Stimulated activated naive B cell treated with anti-CD40 and anti-IgM and Interleukin-4, amounts not matched to agents 10 μg/mL and 1 μg/mL and 100 μg/mL, for 72 hours (primary cell): ENCODE data around the gene STAM.
"Not testable (repeated sequence)": the region's sequence is repeated elsewhere in the genome, so short reads cannot be mapped to it uniquely, and the experiment has no call there.

Source experiments
- ATAC-seq, 2 donors: fragments of 150-1000 bp; cut with Tn5 transposase; replicated peaks; 2 replicates each; pipeline ENCODE4 v1.10.0; 2021; ENCODE audit warnings: moderate library complexity in 1 of 2
- DNase-seq: peaks from one replicate; pipeline ENCODE4 v3.0.0; 2021
- H3K27ac Mint-ChIP-seq: one replicate; pipeline ENCODE4 v1.8.0; 2022; ENCODE audit warnings: mild to moderate bottlenecking, mixed read lengths
- H3K27me3 Mint-ChIP-seq, 2 donors: one replicate each; pipeline ENCODE4 v1.8.0; 2022; ENCODE audit warnings: mixed read lengths in 2 of 2
- H3K36me3 Mint-ChIP-seq, 2 donors: one replicate each; pipeline ENCODE4 v1.8.0; 2022; ENCODE audit warnings: mixed read lengths in 2 of 2, mild to moderate bottlenecking in 1 of 2
- H3K4me1 Mint-ChIP-seq, 2 donors: one replicate each; pipeline ENCODE4 v1.8.0; 2022; ENCODE audit warnings: mixed read lengths in 2 of 2, mild to moderate bottlenecking in 1 of 2
- H3K4me3 Mint-ChIP-seq, 2 donors: one replicate each; pipeline ENCODE4 v1.8.0; 2022; ENCODE audit warnings: mild to moderate bottlenecking in 2 of 2, mixed read lengths in 2 of 2, moderate library complexity in 1 of 2
- H3K9me3 Mint-ChIP-seq, 2 donors: one replicate each; pipeline ENCODE4 v1.8.0; 2022; ENCODE audit warnings: mixed read lengths in 2 of 2, mild to moderate bottlenecking in 1 of 2

The STAM gene

GRCh38 chr10:17709492-17709891 lies 65.5 kb downstream of the STAM start:
- Mint-ChIP-seq H3K27me3 (no peaks in the 10 kb centered on the region), H3K9me3 (no peaks in the 10 kb centered on the region), H3K4me3 (no peak overlapping the region), H3K4me1 (no peaks in the 10 kb centered on the region), H3K36me3 (peaks cover 34 to 51% of the 10 kb centered on the region in 2 donors), H3K27ac (no peak overlapping the region)
- DNase-seq (no peak), ATAC-seq (no peak)

- no peak overlapping the region for H3K4me3 Mint-ChIP-seq
- H3K4me1 Mint-ChIP-seq = no peaks in the 10 kb centered on the region
- H3K27me3 Mint-ChIP-seq = no peaks in the 10 kb centered on the region
- no peak for DNase-seq
- H3K27ac Mint-ChIP-seq = no peak overlapping the region
- no peaks in the 10 kb centered on the region for H3K9me3 Mint-ChIP-seq
- ATAC-seq = no peak
- peaks cover 38 to 54% of the 10 kb centered on the region in 2 donors for H3K36me3 Mint-ChIP-seq
Observed at GRCh38 chr10:17710181-17710580, 66.2 kb downstream of the STAM start.

- no peaks in the 10 kb centered on the region for H3K27me3 Mint-ChIP-seq
- no peak overlapping the region for H3K4me3 Mint-ChIP-seq
- no peak overlapping the region for H3K27ac Mint-ChIP-seq
- DNase-seq (no peak), ATAC-seq (no peak)
- no peaks in the 10 kb centered on the region for H3K4me1 Mint-ChIP-seq
- peaks cover 44 to 58% of the 10 kb centered on the region in 2 donors for H3K36me3 Mint-ChIP-seq
- H3K9me3 Mint-ChIP-seq = no peaks in the 10 kb centered on the region
Observed at GRCh38 chr10:17712053-17712452, 68.1 kb downstream of the STAM start.

GRCh38 chr10:17712717-17713471 lies 68.9 kb downstream of the STAM start:
- Mint-ChIP-seq H3K36me3 (peaks cover 49 to 61% of the 10 kb centered on the region in 2 donors), H3K27ac (peak overlapping the region; percentile 52)
- no peak for ATAC-seq

GRCh38 chr10:17713758-17714157 lies 69.8 kb downstream of the STAM start:
- ATAC-seq (no peak), DNase-seq (no peak)
- Mint-ChIP-seq H3K27ac (no peak overlapping the region), H3K4me3 (no peak overlapping the region), H3K9me3 (no peaks in the 10 kb centered on the region), H3K4me1 (no peaks in the 10 kb centered on the region), H3K36me3 (peaks cover 50 to 67% of the 10 kb centered on the region in 2 donors), H3K27me3 (no peaks in the 10 kb centered on the region)

More at GRCh38 chr10:17712717-17713471, 68.9 kb downstream of the STAM start:
- no peak overlapping the region for H3K4me3 Mint-ChIP-seq
- DNase-seq = no peak
- no peaks in the 10 kb centered on the region for H3K9me3 Mint-ChIP-seq
- H3K27me3 Mint-ChIP-seq = no peaks in the 10 kb centered on the region
- H3K4me1 Mint-ChIP-seq = no peaks in the 10 kb centered on the region

- DNase-seq (no peak), ATAC-seq (no peak)
- Mint-ChIP-seq H3K9me3 (peaks cover 0 to 4% of the 10 kb centered on the region in 2 donors), H3K4me1 (peaks cover 0 to 5% of the 10 kb centered on the region in 2 donors), H3K27me3 (no peaks in the 10 kb centered on the region), H3K27ac (no peak overlapping the region), H3K36me3 (peaks cover 49 to 63% of the 10 kb centered on the region in 2 donors), H3K4me3 (no peak overlapping the region)
Observed at GRCh38 chr10:17716161-17716560, 72.2 kb downstream of the STAM start.

GRCh38 chr10:17722317-17723014 lies 78.5 kb downstream of the STAM start:
- ATAC-seq, H3K4me3 Mint-ChIP-seq, H3K9me3 Mint-ChIP-seq, H3K4me1 Mint-ChIP-seq, DNase-seq, H3K27ac Mint-ChIP-seq, H3K27me3 Mint-ChIP-seq: not testable (repeated sequence)
- peaks cover 35 to 44% of the 10 kb centered on the region in 2 donors for H3K36me3 Mint-ChIP-seq

GRCh38 chr10:17725703-17726102 lies 81.8 kb downstream of the STAM start:
- H3K4me1 Mint-ChIP-seq = no peaks in the 10 kb centered on the region
- no peak overlapping the region for H3K4me3 Mint-ChIP-seq
- H3K27ac Mint-ChIP-seq = no peak overlapping the region
- no peak for DNase-seq
- H3K9me3 Mint-ChIP-seq = peaks cover 0 to 5% of the 10 kb centered on the region in 2 donors
- ATAC-seq = no peak
- H3K36me3 Mint-ChIP-seq = peaks cover 19 to 22% of the 10 kb centered on the region in 2 donors
- H3K27me3 Mint-ChIP-seq = no peaks in the 10 kb centered on the region

- DNase-seq = no peak
- no peaks in the 10 kb centered on the region for H3K9me3 Mint-ChIP-seq
- H3K4me3 Mint-ChIP-seq = no peak overlapping the region
- no peaks in the 10 kb centered on the region for H3K4me1 Mint-ChIP-seq
- H3K36me3 Mint-ChIP-seq = no peaks in the 10 kb centered on the region
- ATAC-seq = no peak
- H3K27me3 Mint-ChIP-seq = no peaks in the 10 kb centered on the region
- H3K27ac Mint-ChIP-seq = no peak overlapping the region
Observed at GRCh38 chr10:17729630-17730029, 85.7 kb downstream of the STAM start.

GRCh38 chr10:17730667-17731066 lies 86.7 kb downstream of the STAM start:
- H3K27me3 Mint-ChIP-seq = no peaks in the 10 kb centered on the region
- H3K36me3 Mint-ChIP-seq = no peaks in the 10 kb centered on the region
- ATAC-seq (no peak), DNase-seq (no peak)
- H3K27ac Mint-ChIP-seq = no peak overlapping the region
- H3K4me3 Mint-ChIP-seq = no peak overlapping the region
- H3K9me3 Mint-ChIP-seq = no peaks in the 10 kb centered on the region
- H3K4me1 Mint-ChIP-seq = no peaks in the 10 kb centered on the region

GRCh38 chr10:17731331-17732020 lies 87.5 kb downstream of the STAM start:
- Mint-ChIP-seq H3K27ac (peak overlapping the region; percentile 60), H3K36me3 (no peaks in the 10 kb centered on the region), H3K27me3 (no peaks in the 10 kb centered on the region), H3K9me3 (no peaks in the 10 kb centered on the region), H3K4me1 (no peaks in the 10 kb centered on the region), H3K4me3 (no peak overlapping the region)
- DNase-seq (no peak), ATAC-seq (no peak)

GRCh38 chr10:17733620-17734019 lies 89.7 kb downstream of the STAM start:
- ATAC-seq = no peak
- H3K27me3 Mint-ChIP-seq = no peaks in the 10 kb centered on the region
- H3K4me1 Mint-ChIP-seq = no peaks in the 10 kb centered on the region

GRCh38 chr10:17734432-17735080 lies 90.6 kb downstream of the STAM start:
- ATAC-seq (no peak), DNase-seq (no peak)
- Mint-ChIP-seq H3K36me3 (no peaks in the 10 kb centered on the region), H3K9me3 (no peaks in the 10 kb centered on the region), H3K27me3 (no peaks in the 10 kb centered on the region), H3K4me1 (no peaks in the 10 kb centered on the region), H3K27ac (no peak overlapping the region), H3K4me3 (no peak overlapping the region)

More at GRCh38 chr10:17733620-17734019, 89.7 kb downstream of the STAM start:
- no peaks in the 10 kb centered on the region for H3K36me3 Mint-ChIP-seq
- no peak overlapping the region for H3K4me3 Mint-ChIP-seq
- no peak for DNase-seq
- H3K9me3 Mint-ChIP-seq = no peaks in the 10 kb centered on the region
- H3K27ac Mint-ChIP-seq = peak overlapping the region; percentile 28
